ENCODE results near the gene STARD13.
A peak's percentile ranks its signal among the peaks of the same experiment; 100 is the strongest.

STARD13 gene

GRCh38 chr13:33285420-33286124 lies at the start of gene STARD13:
Gene STARD13, minus strand, starts transcription at chr13:33285755. Its CDS starts 117 bp downstream, at chr13:33285638.
- peak; percentile 1 for DNase-seq

GRCh38 chr13:33334831-33335230 lies 49.3 kb upstream of the STARD13 start:
- DNase-seq, result no peak

GRCh38 chr13:33331962-33332361 lies 46.4 kb upstream of the STARD13 start:
- DNase-seq, result no peak

GRCh38 chr13:33330483-33330882 lies 44.9 kb upstream of the STARD13 start:
- DNase-seq, result no peak

- no peak for DNase-seq
Measured at GRCh38 chr13:33328701-33329100, 43.1 kb upstream of the STARD13 start.

- DNase-seq, result no peak
Measured at GRCh38 chr13:33326723-33327122, 41.2 kb upstream of the STARD13 start.

GRCh38 chr13:33326246-33326645 lies 40.7 kb upstream of the STARD13 start:
- no peak for DNase-seq

GRCh38 chr13:33323801-33324510 lies 38.4 kb upstream of the STARD13 start:
- no peak for DNase-seq

- DNase-seq, result no peak
Measured at GRCh38 chr13:33322965-33323668, 37.6 kb upstream of the STARD13 start.

GRCh38 chr13:33322543-33322809 lies 36.9 kb upstream of the STARD13 start:
- no peak for DNase-seq

- DNase-seq, result no peak
Measured at GRCh38 chr13:33321686-33322542, 36.4 kb upstream of the STARD13 start.

- no peak for DNase-seq
Measured at GRCh38 chr13:33319859-33320258, 34.3 kb upstream of the STARD13 start.

- no peak for DNase-seq
Measured at GRCh38 chr13:33318744-33319143, 33.2 kb upstream of the STARD13 start.

GRCh38 chr13:33318037-33318436 lies 32.5 kb upstream of the STARD13 start:
- no peak for DNase-seq

GRCh38 chr13:33316890-33317289 lies 31.3 kb upstream of the STARD13 start:
- DNase-seq, result no peak

GRCh38 chr13:33313504-33313903 lies 27.9 kb upstream of the STARD13 start:
- DNase-seq, result no peak

- DNase-seq, result no peak
Measured at GRCh38 chr13:33312861-33313212, 27.3 kb upstream of the STARD13 start.

- DNase-seq, result no peak
Measured at GRCh38 chr13:33312150-33312860, 26.8 kb upstream of the STARD13 start.

- no peak for DNase-seq
Measured at GRCh38 chr13:33311040-33311439, 25.5 kb upstream of the STARD13 start.

GRCh38 chr13:33310245-33311038 lies 24.9 kb upstream of the STARD13 start:
- DNase-seq, result no peak

- no peak for DNase-seq
Measured at GRCh38 chr13:33308863-33309262, 23.3 kb upstream of the STARD13 start.

- DNase-seq, result no peak
Measured at GRCh38 chr13:33307843-33308242, 22.3 kb upstream of the STARD13 start.
